ENCODE measurements around the gene TM4SF18. TPM values are rescaled to one million over a fixed set of nuclear protein-coding genes. Genes with fewer than 3 reads are reported as not detected.

Gene TM4SF18
- total and polyA plus RNA-seq, 2 donors (not counting 1 experiment from before 2014, with no cell fraction given) = not detected

- peaks cover 22% of the 10 kb centered on the region for H3K27me3 Mint-ChIP-seq
- H3K4me3 Mint-ChIP-seq = no peak overlapping the region
- H3K36me3 ChIP-seq (replicated peaks in 1 of 2; ENCODE audit: control extremely low read depth in 1 of 2, control insufficient read depth in 1 of 2, extremely low read depth in 1 of 2, insufficient read depth in 2 of 2, low read length in 1 of 2) = no peaks in the 10 kb centered on the region
- no peak overlapping the region for H3K4me2 ChIP-seq (replicated peaks; ENCODE audit: low read depth, low read length, poor library complexity, severe bottlenecking)
- H3K9ac ChIP-seq (ENCODE audit: low read length) = no peak overlapping the region
- TF ChIP-seq CTCF (IDR thresholded peaks at IDR 0.05) = no peak
- TF ChIP-seq EZH2 (IDR thresholded peaks at IDR 0.05; ENCODE audit: borderline replicate concordance, insufficient read depth, low read depth, low read length, poor library complexity, severe bottlenecking) = no peak
- H3K4me3 ChIP-seq (ENCODE audit: control extremely low read depth in 1 of 5, extremely low read depth in 1 of 5, insufficient read depth in 1 of 5, low read depth in 2 of 5, low read length in 4 of 5) = no peak overlapping the region
- no peaks in the 10 kb centered on the region for H4K20me1 ChIP-seq (ENCODE audit: control insufficient read depth, insufficient read depth, low read length, poor library complexity, severe bottlenecking)
- DNase-seq = no peak
- 86% methylated on average over 4 of the region's 5 CpGs for WGBS (ENCODE audit: insufficient coverage)
- no peak overlapping the region for H3K27ac Mint-ChIP-seq
- H3K79me2 ChIP-seq (ENCODE audit: control insufficient read depth, insufficient read depth, low read length) = no peaks in the 10 kb centered on the region
- no peaks in the 10 kb centered on the region for H3K9me3 ChIP-seq (ENCODE audit: control extremely low read depth in 1 of 3, control insufficient read depth in 2 of 3, insufficient read depth in 1 of 3, low read length in 2 of 3)
- H2AFZ ChIP-seq (ENCODE audit: insufficient read depth, low read depth, low read length, poor library complexity, severe bottlenecking) = no peak overlapping the region
- H3K9me3 Mint-ChIP-seq (ENCODE audit: insufficient read depth) = no peaks in the 10 kb centered on the region
- intact Hi-C loops (cut with micrococcal nuclease) = no loop called here
- H3K4me1 ChIP-seq (ENCODE audit: control insufficient read depth in 2 of 2, insufficient read depth in 2 of 2, low read length in 2 of 2) = no peaks in the 10 kb centered on the region
- peaks cover 0 to 12% (median 3%) of the 10 kb centered on the region in 4 experiments for H3K27me3 ChIP-seq (replicated peaks in 1 of 4; ENCODE audit: control extremely low read depth in 1 of 4, control insufficient read depth in 3 of 4, insufficient read depth in 4 of 4, low read length in 3 of 4)
- no peaks in the 10 kb centered on the region for H3K4me1 Mint-ChIP-seq
- H3K27ac ChIP-seq (ENCODE audit: low read length in 2 of 2) = no peak overlapping the region
- ATAC-seq (ENCODE audit: low read depth) = no peak
- POLR2A ChIA-PET = no interaction called here
- CTCF ChIA-PET = no interaction called here
Observed at GRCh38 chr3:149362366-149362765, 28.9 kb upstream of the TM4SF18 start.

DNA sequence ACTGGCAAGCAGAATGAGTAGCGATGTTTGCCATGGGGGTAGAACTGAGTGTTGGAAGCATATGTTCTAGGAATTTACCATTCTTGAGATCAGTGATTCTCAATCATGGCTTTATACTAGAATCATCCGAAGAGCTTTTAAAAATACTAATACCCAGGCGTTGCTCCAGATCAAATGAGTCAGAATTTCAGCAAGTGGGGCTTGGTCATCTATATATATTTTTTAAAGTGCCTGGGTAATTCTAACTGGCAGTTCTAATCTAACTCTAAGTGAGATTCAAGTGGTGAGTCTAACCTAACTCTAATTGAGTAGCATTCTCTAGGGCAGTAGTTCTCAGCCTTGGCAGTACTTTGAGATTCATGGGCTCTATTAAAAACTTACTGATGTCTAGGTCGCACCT lies 23.2 kb upstream of the TM4SF18 start:
- Histone ChIP-seq H3K36me3 (replicated peaks in 1 of 2; ENCODE audit: control extremely low read depth in 1 of 2, control insufficient read depth in 1 of 2, extremely low read depth in 1 of 2, insufficient read depth in 2 of 2, low read length in 1 of 2) (no peaks in the 10 kb centered on the region), H4K20me1 (ENCODE audit: control insufficient read depth, insufficient read depth, low read length, poor library complexity, severe bottlenecking) (no peaks in the 10 kb centered on the region), H3K9ac (ENCODE audit: low read length) (no peak overlapping the region), H3K4me2 (replicated peaks; ENCODE audit: low read depth, low read length, poor library complexity, severe bottlenecking) (no peak overlapping the region), H3K27ac (ENCODE audit: low read length in 2 of 2) (no peak overlapping the region), H3K27me3 (replicated peaks in 1 of 4; ENCODE audit: control extremely low read depth in 1 of 4, control insufficient read depth in 3 of 4, insufficient read depth in 4 of 4, low read length in 3 of 4) (peaks cover 0 to 9% (median 0%) of the 10 kb centered on the region in 4 experiments), H2AFZ (ENCODE audit: insufficient read depth, low read depth, low read length, poor library complexity, severe bottlenecking) (no peak overlapping the region), H3K79me2 (ENCODE audit: control insufficient read depth, insufficient read depth, low read length) (no peaks in the 10 kb centered on the region), H3K4me3 (ENCODE audit: control extremely low read depth in 1 of 5, extremely low read depth in 1 of 5, insufficient read depth in 1 of 5, low read depth in 2 of 5, low read length in 4 of 5) (no peak overlapping the region), H3K4me1 (ENCODE audit: control insufficient read depth in 2 of 2, insufficient read depth in 2 of 2, low read length in 2 of 2) (no peaks in the 10 kb centered on the region), H3K9me3 (ENCODE audit: control extremely low read depth in 1 of 3, control insufficient read depth in 2 of 3, insufficient read depth in 1 of 3, low read length in 2 of 3) (peaks cover 0 to 4% (median 3%) of the 10 kb centered on the region in 3 donors)
- TF ChIP-seq CTCF (IDR thresholded peaks at IDR 0.05) (no peak), EZH2 (IDR thresholded peaks at IDR 0.05; ENCODE audit: borderline replicate concordance, insufficient read depth, low read depth, low read length, poor library complexity, severe bottlenecking) (no peak)
- DNase-seq (no peak), ATAC-seq (ENCODE audit: low read depth) (no peak)
- ChIA-PET CTCF (no interaction called here), POLR2A (no interaction called here)
- intact Hi-C loops (cut with micrococcal nuclease) = no loop called here
- H3K27ac Mint-ChIP-seq = no peak overlapping the region
- no peak overlapping the region for H3K4me3 Mint-ChIP-seq
- peaks cover 13% of the 10 kb centered on the region for H3K27me3 Mint-ChIP-seq
- H3K4me1 Mint-ChIP-seq = no peaks in the 10 kb centered on the region
- WGBS (ENCODE audit: insufficient coverage) = no CpG with 5 or more reads among the region's 4 CpGs
- no peaks in the 10 kb centered on the region for H3K9me3 Mint-ChIP-seq (ENCODE audit: insufficient read depth)
